ENCODE results near the gene COL11A2. TPM values are rescaled to one million over a fixed set of nuclear protein-coding genes. Genes with fewer than 3 reads are reported as not detected.

Gene COL11A2
- total and polyA plus RNA-seq, 2 of the 13 experiments (the other 11 are each of a cell fraction or from before 2014, with no cell fraction given) = 0.55 TPM

DNA sequence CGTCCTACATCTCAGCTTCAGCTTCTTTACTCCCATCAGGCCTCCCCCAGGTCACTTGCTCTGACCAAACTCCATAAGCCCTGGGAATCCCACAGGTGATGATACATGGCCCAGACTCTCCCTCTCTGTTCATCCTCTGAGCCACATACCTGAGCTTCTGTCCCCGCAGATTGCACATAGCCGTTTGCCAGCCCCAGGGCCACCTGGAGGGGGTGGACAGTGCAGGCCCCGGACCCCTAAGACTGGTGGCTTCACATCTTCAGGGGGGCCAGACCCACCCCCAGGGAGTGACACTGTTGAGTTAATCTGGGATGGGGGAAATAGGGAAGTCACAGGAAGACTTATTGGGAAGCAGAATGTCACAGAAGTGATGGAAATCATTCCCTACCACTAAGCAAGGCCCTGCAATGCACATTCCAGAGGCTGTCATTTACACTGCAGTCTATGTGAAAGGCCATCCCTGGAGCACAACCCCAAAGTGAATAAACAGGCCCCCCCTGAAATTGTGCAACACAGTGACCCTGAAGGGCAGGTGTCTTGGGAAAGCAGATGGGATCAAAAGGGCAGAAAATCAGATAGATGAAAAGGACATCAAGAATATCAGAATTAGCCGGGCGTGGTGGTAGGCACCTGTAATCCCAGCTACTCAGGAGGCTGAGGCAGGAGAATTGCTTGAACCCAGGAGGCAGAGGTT, 6.0 kb upstream of the COL11A2 start (continued):
- TF ChIP-seq, protein P1, sequence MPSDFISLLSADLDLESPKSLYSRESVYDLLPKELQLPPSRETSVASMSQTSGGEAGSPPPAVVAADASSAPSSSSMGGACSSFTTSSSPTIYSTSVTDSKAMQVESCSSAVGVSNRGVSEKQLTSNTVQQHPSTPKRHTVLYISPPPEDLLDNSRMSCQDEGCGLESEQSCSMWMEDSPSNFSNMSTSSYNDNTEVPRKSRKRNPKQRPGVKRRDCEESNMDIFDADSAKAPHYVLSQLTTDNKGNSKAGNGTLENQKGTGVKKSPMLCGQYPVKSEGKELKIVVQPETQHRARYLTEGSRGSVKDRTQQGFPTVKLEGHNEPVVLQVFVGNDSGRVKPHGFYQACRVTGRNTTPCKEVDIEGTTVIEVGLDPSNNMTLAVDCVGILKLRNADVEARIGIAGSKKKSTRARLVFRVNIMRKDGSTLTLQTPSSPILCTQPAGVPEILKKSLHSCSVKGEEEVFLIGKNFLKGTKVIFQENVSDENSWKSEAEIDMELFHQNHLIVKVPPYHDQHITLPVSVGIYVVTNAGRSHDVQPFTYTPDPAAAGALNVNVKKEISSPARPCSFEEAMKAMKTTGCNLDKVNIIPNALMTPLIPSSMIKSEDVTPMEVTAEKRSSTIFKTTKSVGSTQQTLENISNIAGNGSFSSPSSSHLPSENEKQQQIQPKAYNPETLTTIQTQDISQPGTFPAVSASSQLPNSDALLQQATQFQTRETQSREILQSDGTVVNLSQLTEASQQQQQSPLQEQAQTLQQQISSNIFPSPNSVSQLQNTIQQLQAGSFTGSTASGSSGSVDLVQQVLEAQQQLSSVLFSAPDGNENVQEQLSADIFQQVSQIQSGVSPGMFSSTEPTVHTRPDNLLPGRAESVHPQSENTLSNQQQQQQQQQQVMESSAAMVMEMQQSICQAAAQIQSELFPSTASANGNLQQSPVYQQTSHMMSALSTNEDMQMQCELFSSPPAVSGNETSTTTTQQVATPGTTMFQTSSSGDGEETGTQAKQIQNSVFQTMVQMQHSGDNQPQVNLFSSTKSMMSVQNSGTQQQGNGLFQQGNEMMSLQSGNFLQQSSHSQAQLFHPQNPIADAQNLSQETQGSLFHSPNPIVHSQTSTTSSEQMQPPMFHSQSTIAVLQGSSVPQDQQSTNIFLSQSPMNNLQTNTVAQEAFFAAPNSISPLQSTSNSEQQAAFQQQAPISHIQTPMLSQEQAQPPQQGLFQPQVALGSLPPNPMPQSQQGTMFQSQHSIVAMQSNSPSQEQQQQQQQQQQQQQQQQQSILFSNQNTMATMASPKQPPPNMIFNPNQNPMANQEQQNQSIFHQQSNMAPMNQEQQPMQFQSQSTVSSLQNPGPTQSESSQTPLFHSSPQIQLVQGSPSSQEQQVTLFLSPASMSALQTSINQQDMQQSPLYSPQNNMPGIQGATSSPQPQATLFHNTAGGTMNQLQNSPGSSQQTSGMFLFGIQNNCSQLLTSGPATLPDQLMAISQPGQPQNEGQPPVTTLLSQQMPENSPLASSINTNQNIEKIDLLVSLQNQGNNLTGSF (CRISPR knock-in tag; IDR thresholded peaks at IDR 0.05) = no peak
- TF ChIP-seq ZNF75D (CRISPR knock-in tag; IDR thresholded peaks at IDR 0.05; ENCODE audit: borderline replicate concordance) (no peak), ARID2 (CRISPR knock-in tag; IDR thresholded peaks at IDR 0.05; ENCODE audit: borderline replicate concordance) (no peak), NFE2L2 (IDR thresholded peaks at IDR 0.05; ENCODE audit: low read length) (no peak), ZNF17 (CRISPR knock-in tag; IDR thresholded peaks at IDR 0.05) (no peak), LCORL (IDR thresholded peaks at IDR 0.05) (peak; percentile 84), LCORL (CRISPR knock-in tag; IDR thresholded peaks at IDR 0.05) (peak; percentile 98), RAD51 (IDR thresholded peaks at IDR 0.05; ENCODE audit: borderline replicate concordance) (no peak), ZFYVE20 (CRISPR knock-in tag; IDR thresholded peaks at IDR 0.05; ENCODE audit: borderline replicate concordance, low read depth) (no peak), KDM6A (CRISPR knock-in tag; IDR thresholded peaks at IDR 0.05; ENCODE audit: low read depth) (peak; percentile 85), ZFP82 (CRISPR knock-in tag; IDR thresholded peaks at IDR 0.05; ENCODE audit: borderline replicate concordance) (no peak), ZNF569 (CRISPR knock-in tag; IDR thresholded peaks at IDR 0.05; ENCODE audit: borderline replicate concordance) (no peak), NCOA1 (CRISPR knock-in tag; IDR thresholded peaks at IDR 0.05) (no peak), PCBP2 (optimal IDR thresholded peaks at IDR 0.05; ENCODE audit: low read depth, low read length, poor library complexity, severe bottlenecking) (no peak)
- TF ChIP-seq, protein P2, sequence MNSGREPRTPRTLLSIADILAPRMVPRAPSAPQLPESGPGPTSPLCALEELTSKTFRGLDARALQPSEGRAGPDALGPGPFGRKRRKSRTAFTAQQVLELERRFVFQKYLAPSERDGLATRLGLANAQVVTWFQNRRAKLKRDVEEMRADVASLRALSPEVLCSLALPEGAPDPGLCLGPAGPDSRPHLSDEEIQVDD (CRISPR knock-in tag; IDR thresholded peaks at IDR 0.05; ENCODE audit: borderline replicate concordance) = no peak
- TF ChIP-seq, protein P3, sequence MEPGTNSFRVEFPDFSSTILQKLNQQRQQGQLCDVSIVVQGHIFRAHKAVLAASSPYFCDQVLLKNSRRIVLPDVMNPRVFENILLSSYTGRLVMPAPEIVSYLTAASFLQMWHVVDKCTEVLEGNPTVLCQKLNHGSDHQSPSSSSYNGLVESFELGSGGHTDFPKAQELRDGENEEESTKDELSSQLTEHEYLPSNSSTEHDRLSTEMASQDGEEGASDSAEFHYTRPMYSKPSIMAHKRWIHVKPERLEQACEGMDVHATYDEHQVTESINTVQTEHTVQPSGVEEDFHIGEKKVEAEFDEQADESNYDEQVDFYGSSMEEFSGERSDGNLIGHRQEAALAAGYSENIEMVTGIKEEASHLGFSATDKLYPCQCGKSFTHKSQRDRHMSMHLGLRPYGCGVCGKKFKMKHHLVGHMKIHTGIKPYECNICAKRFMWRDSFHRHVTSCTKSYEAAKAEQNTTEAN (CRISPR knock-in tag; conservative IDR thresholded peaks at IDR 0.05) = peak; percentile 87
- TF ChIP-seq, protein P4, sequence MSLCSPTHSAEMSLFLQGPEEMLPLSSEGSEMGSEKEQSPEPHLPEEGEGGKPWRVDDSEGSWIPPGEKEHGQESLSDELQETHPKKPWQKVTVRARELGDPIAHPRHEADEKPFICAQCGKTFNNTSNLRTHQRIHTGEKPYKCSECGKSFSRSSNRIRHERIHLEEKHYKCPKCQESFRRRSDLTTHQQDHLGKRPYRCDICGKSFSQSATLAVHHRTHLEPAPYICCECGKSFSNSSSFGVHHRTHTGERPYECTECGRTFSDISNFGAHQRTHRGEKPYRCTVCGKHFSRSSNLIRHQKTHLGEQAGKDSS (CRISPR knock-in tag; IDR thresholded peaks at IDR 0.05; ENCODE audit: borderline replicate concordance, low read depth) = peak; percentile 90; the same call in 1 of the 2 replicates
- TF ChIP-seq, protein P5, sequence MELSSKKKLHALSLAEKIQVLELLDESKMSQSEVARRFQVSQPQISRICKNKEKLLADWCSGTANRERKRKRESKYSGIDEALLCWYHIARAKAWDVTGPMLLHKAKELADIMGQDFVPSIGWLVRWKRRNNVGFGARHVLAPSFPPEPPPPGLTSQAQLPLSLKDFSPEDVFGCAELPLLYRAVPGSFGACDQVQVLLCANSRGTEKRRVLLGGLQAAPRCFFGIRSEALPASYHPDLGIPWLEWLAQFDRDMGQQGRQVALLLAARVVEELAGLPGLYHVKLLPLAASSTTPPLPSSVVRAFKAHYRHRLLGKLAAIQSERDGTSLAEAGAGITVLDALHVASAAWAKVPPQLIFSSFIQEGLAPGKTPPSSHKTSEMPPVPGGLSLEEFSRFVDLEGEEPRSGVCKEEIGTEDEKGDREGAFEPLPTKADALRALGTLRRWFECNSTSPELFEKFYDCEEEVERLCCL (CRISPR knock-in tag; IDR thresholded peaks at IDR 0.05; ENCODE audit: borderline replicate concordance) = no peak
- TF ChIP-seq, protein P6, sequence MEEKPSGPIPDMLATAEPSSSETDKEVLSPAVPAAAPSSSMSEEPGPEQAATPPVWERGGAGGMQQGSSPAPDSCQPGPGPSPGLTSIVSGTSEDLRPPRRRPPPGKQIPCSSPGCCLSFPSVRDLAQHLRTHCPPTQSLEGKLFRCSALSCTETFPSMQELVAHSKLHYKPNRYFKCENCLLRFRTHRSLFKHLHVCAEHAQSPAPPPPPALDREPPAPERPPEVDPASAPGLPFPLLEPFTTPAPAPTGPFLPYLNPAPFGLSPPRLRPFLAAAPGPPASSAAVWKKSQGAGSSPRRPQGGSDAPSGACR (CRISPR knock-in tag; IDR thresholded peaks at IDR 0.05) = peak; percentile 93; the same call in 1 of the 2 replicates
